ENCODE measurements around the gene METAP2. TPM values are rescaled to one million over a fixed set of nuclear protein-coding genes. Genes with fewer than 3 reads are reported as not detected.

Gene METAP2
- total RNA-seq, 1 experiment from 2014 or later = 127 TPM

GRCh38 chr12:95470300-95470699, 3.7 kb upstream of the METAP2 start (continued):
- TF ChIP-seq POLR2AphosphoS5 (IDR thresholded peaks at IDR 0.05; ENCODE audit: low read depth, low read length) (no peak), MAX (IDR thresholded peaks at IDR 0.05) (no peak; the same call in 1 of the 2 replicates), SRF (IDR thresholded peaks at IDR 0.05; ENCODE audit: low read depth) (no peak), SIN3A (IDR thresholded peaks at IDR 0.05; ENCODE audit: low read depth) (no peak), YY1 (IDR thresholded peaks at IDR 0.05; ENCODE audit: extremely low read depth, insufficient replicate concordance, low read depth, low read length) (no peak), RAD21 (IDR thresholded peaks at IDR 0.05; ENCODE audit: low read depth) (no peak; the same call in 1 of the 2 replicates)

GRCh38 chr12:95473231-95473883, 595 bp upstream of the METAP2 start:
- DNase-seq (ENCODE audit: low read depth, low spot score) = peak; percentile 19
- H3K4me2 ChIP-seq (ENCODE audit: low read length) = peak overlapping the region; percentile 84
- intact Hi-C loops (cut with micrococcal nuclease) = no loop called here

More at GRCh38 chr12:95473231-95473883, 595 bp upstream of the METAP2 start:
- Histone ChIP-seq H3K36me3 (ENCODE audit: control insufficient read depth in 1 of 2, insufficient read depth in 2 of 2, low read length in 2 of 2) (peaks cover 14 to 27% of the 10 kb centered on the region in 2 experiments), H3K27me3 (ENCODE audit: insufficient read depth, low read length) (no peaks in the 10 kb centered on the region), H3K79me2 (ENCODE audit: insufficient read depth, low read length) (peaks cover 51% of the 10 kb centered on the region), H3K9me2 (ENCODE audit: insufficient read depth) (no peaks in the 10 kb centered on the region), H3K27ac (ENCODE audit: low read depth, low read length) (peak overlapping the region; percentile 77), H2AFZ (ENCODE audit: low read depth, low read length, poor library complexity, severe bottlenecking) (peak overlapping the region; percentile 91), H3K4me1 (ENCODE audit: control insufficient read depth in 1 of 2, insufficient read depth in 2 of 2, low read length in 2 of 2) (peaks cover 9 to 33% of the 10 kb centered on the region in 2 experiments), H3K9ac (ENCODE audit: low read length) (peak overlapping the region; percentile 99), H4K20me1 (ENCODE audit: insufficient read depth) (peaks cover 4% of the 10 kb centered on the region; the same call in 1 of the 2 replicates), H3K9me3 (ENCODE audit: control insufficient read depth in 1 of 2, insufficient read depth in 1 of 2, low read depth in 1 of 2, low read length in 2 of 2) (no peaks in the 10 kb centered on the region), H3K4me3 (replicated peaks in 1 of 2; ENCODE audit: low read depth in 1 of 2, low read length in 2 of 2) (peak overlapping the region; percentile 94 to 98)
- peak; percentile 53 for ATAC-seq
- POLR2A ChIA-PET = interaction anchor here (0.6 to 2.0 kb wide), 20 partner anchors 9 to 387 kb away, joined by 3 to 11 read pairs (median 4); no protein-coding TSS in a partner anchor
- BruUV-seq (replicated peaks) = TSS peak; percentile 95
- RAD21 ChIA-PET (ENCODE audit: low non-redundant PET in 1 of 2, low total read pairs in 2 of 2, uncharacterized antibody in 2 of 2, unreplicated experiment in 2 of 2) = no interaction called here
- CTCF ChIA-PET = interaction anchor here (1.0 to 1.1 kb wide), 3 partner anchors 61 to 445 kb away, joined by 4 to 5 read pairs (median 4); no protein-coding TSS in a partner anchor
- TF ChIP-seq RAD21 (IDR thresholded peaks at IDR 0.05; ENCODE audit: low read depth) (0 out of 2 replicates have a peak, but pooled peaks have one; percentile 3), MAX (IDR thresholded peaks at IDR 0.05) (no peak)

All from HCT116 (cell line).